Loucy (cell line): ENCODE data around the gene MRPL28.

Source experiments
- EZH2phosphoT487 ChIP-seq: fragments of 200-600 bp; IDR thresholded peaks from 2 replicates; pipeline ENCODE4 v1.6.1; 2018; ENCODE audit warnings: antibody characterized with exemption, mild to moderate bottlenecking, moderate library complexity, borderline replicate concordance
- TF ChIP-seq, protein P1 (sequence below): fragments of 200-600 bp; sonication (generic); conservative IDR thresholded peaks from 2 replicates; pipeline ENCODE4 v1.5.1; 2014; ENCODE audit warnings: mild to moderate bottlenecking, antibody characterized with exemption, low read length

DNA sequence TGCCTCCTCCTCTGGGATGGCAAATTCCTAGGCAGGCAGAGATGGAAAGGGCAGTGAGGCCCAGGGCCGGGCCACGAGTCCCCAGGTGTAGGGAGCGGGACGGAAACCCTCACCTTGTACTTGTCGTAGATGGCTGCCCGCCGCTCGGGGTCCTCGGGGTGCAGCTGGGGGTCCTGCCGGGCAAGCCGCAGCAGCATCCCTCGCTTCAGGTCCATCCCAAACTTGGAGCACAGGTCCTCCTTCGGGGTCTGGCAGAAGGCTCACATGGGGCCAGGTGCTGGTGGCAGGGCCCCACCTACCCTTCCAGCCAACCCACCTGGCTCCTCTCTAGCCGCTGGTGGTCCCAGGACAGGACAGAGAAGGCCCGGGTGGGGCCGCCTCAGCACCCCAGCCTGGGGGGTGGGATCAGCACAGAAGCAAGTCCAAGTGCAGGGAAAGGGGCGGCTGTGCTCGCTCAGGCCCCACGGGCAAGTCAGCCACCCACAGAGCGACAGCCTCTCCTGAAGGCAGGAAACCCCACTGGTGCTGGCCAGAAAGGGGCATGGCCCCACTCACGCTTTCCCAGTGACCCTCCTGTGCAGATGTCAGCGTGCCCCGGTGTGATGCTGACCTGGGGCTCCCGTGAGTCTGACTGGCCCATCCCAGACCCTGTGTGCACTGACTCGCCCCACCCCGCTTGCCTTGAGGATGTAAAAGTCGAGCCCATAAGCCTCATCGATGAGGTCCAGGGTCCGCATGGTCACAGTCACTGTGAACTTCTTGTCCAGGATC, 1.8 kb downstream of the MRPL28 start:
- TF ChIP-seq EZH2phosphoT487: no peak
- TF ChIP-seq, protein P1, sequence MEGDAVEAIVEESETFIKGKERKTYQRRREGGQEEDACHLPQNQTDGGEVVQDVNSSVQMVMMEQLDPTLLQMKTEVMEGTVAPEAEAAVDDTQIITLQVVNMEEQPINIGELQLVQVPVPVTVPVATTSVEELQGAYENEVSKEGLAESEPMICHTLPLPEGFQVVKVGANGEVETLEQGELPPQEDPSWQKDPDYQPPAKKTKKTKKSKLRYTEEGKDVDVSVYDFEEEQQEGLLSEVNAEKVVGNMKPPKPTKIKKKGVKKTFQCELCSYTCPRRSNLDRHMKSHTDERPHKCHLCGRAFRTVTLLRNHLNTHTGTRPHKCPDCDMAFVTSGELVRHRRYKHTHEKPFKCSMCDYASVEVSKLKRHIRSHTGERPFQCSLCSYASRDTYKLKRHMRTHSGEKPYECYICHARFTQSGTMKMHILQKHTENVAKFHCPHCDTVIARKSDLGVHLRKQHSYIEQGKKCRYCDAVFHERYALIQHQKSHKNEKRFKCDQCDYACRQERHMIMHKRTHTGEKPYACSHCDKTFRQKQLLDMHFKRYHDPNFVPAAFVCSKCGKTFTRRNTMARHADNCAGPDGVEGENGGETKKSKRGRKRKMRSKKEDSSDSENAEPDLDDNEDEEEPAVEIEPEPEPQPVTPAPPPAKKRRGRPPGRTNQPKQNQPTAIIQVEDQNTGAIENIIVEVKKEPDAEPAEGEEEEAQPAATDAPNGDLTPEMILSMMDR: no peak
